ENCODE results near the gene PIP5KL1. TPM values are rescaled to one million over a fixed set of nuclear protein-coding genes. Genes with fewer than 3 reads are reported as not detected.
"Not testable (repeated sequence)": the region's sequence is repeated elsewhere in the genome, so short reads cannot be mapped to it uniquely, and the experiment has no call there.

The PIP5KL1 gene
- polyA plus RNA-seq, 3 donors: 0.31 to 0.57 (median 0.39) TPM

GRCh38 chr9:127884427-127884911 is 46.1 kb downstream of the PIP5KL1 start:
- Histone ChIP-seq H3K9ac (ENCODE audit: insufficient read depth, low read length, poor library complexity, severe bottlenecking) (no peak overlapping the region), H3K36me3 (replicated peaks in 1 of 2; ENCODE audit: control insufficient read depth in 1 of 2, insufficient read depth in 2 of 2, low read length in 2 of 2) (peaks cover 14 to 18% of the 10 kb centered on the region in 2 donors), H3K4me1 (ENCODE audit: control insufficient read depth in 1 of 2, insufficient read depth in 2 of 2, low read length in 2 of 2) (no peaks in the 10 kb centered on the region), H3K27ac (ENCODE audit: low read depth in 1 of 2, low read length in 2 of 2) (no peak overlapping the region), H2AFZ (ENCODE audit: insufficient read depth, low read depth, low read length, poor library complexity, severe bottlenecking) (no peak overlapping the region), H3K4me3 (replicated peaks in 1 of 3; ENCODE audit: low read depth in 2 of 3, low read length in 3 of 3) (no peak overlapping the region), H3K27me3 (ENCODE audit: control insufficient read depth in 2 of 2, insufficient read depth in 2 of 2, low read length in 2 of 2) (no peaks in the 10 kb centered on the region), H3K9me3 (replicated peaks in 1 of 2; ENCODE audit: control insufficient read depth in 1 of 2, insufficient read depth in 1 of 2, low read length in 2 of 2) (no peaks in the 10 kb centered on the region), H3K79me2 (ENCODE audit: insufficient read depth, low read length) (no peaks in the 10 kb centered on the region), H3K4me2 (replicated peaks; ENCODE audit: extremely low read depth, low read length, poor library complexity, severe bottlenecking) (no peak overlapping the region), H4K20me1 (ENCODE audit: insufficient read depth, low read length) (no peaks in the 10 kb centered on the region)
- Mint-ChIP-seq H3K9me3 (peaks cover 0 to 3% (median 0%) of the 10 kb centered on the region in 7 donors), H3K4me3 (no peak overlapping the region), H3K27me3 (ENCODE audit: low read depth in 3 of 3) (peaks cover 2 to 5% (median 3%) of the 10 kb centered on the region in 3 donors), H3K36me3 (peaks cover 18 to 25% of the 10 kb centered on the region in 2 donors), H3K27ac (peak overlapping the region in 1 of 7 donors; percentile 60), H3K4me1 (peaks cover 8% of the 10 kb centered on the region)
- intact Hi-C loops (cut with micrococcal nuclease): loop anchor here in 1 of 2 donors (5.0 kb wide), 1 partner anchor 38 kb away; no protein-coding TSS in a partner anchor
- TF ChIP-seq CTCF (IDR thresholded peaks at IDR 0.05): no peak
- DNase-seq: no peak
- WGBS (ENCODE audit: insufficient coverage): 18% methylated on average over 11 of the region's 11 CpGs

DNA sequence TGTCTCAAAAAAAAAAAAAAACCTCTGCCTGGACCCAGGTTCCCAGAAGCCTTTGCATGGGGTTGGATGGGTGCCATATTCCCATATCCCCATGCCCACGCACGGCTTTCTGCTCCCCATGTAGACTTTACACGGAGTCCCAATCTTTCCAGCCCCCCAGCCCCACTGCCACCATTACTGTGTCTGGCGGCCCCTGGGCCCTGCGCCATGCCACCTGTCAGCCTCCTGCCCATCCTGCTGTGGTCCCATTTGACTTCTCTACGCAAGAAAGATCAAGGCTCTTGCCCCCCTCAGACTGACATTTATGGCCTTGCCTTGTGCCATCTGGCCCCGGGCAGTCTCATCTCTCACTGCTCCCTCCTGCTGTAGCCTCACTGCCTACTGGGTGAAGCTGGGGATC is 46.6 kb downstream of the PIP5KL1 start:
- H3K27ac Mint-ChIP-seq: peak overlapping the region in 1 of 7 donors; percentile 33

GRCh38 chr9:127881715-127882114 is 48.9 kb downstream of the PIP5KL1 start:
- not testable (repeated sequence) for H3K9me3 ChIP-seq (replicated peaks in 1 of 2; ENCODE audit: control insufficient read depth in 1 of 2, insufficient read depth in 1 of 2, low read length in 2 of 2); H3K4me3 ChIP-seq (replicated peaks in 1 of 3; ENCODE audit: low read depth in 2 of 3, low read length in 3 of 3); H3K27ac Mint-ChIP-seq; H2AFZ ChIP-seq (ENCODE audit: insufficient read depth, low read depth, low read length, poor library complexity, severe bottlenecking); H3K27ac ChIP-seq (ENCODE audit: low read depth in 1 of 2, low read length in 2 of 2); H3K4me3 Mint-ChIP-seq; H3K9me3 Mint-ChIP-seq; H4K20me1 ChIP-seq (ENCODE audit: insufficient read depth, low read length); H3K9ac ChIP-seq (ENCODE audit: insufficient read depth, low read length, poor library complexity, severe bottlenecking); H3K4me2 ChIP-seq (replicated peaks; ENCODE audit: extremely low read depth, low read length, poor library complexity, severe bottlenecking); H3K79me2 ChIP-seq (ENCODE audit: insufficient read depth, low read length); DNase-seq; H3K36me3 ChIP-seq (replicated peaks in 1 of 2; ENCODE audit: control insufficient read depth in 1 of 2, insufficient read depth in 2 of 2, low read length in 2 of 2); H3K36me3 Mint-ChIP-seq; H3K4me1 ChIP-seq (ENCODE audit: control insufficient read depth in 1 of 2, insufficient read depth in 2 of 2, low read length in 2 of 2)
- H3K4me1 Mint-ChIP-seq: peaks cover 15% of the 10 kb centered on the region
- WGBS (ENCODE audit: insufficient coverage): 100% methylated on average over 2 of the region's 3 CpGs
- peaks cover 18 to 26% (median 18%) of the 10 kb centered on the region in 3 donors for H3K27me3 Mint-ChIP-seq (ENCODE audit: low read depth in 3 of 3)
- H3K27me3 ChIP-seq (ENCODE audit: control insufficient read depth in 2 of 2, insufficient read depth in 2 of 2, low read length in 2 of 2): peaks cover 6 to 19% of the 10 kb centered on the region in 2 donors
- intact Hi-C loops (cut with micrococcal nuclease): loop anchor here in 1 of 2 donors (5.0 kb wide), 1 partner anchor 41 kb away; no protein-coding TSS in a partner anchor

More for the DNA sequence above, 46.6 kb downstream of the PIP5KL1 start:
- peaks cover 18 to 25% of the 10 kb centered on the region in 2 donors for H3K36me3 Mint-ChIP-seq
- Histone ChIP-seq H3K9me3 (replicated peaks in 1 of 2; ENCODE audit: control insufficient read depth in 1 of 2, insufficient read depth in 1 of 2, low read length in 2 of 2) (no peaks in the 10 kb centered on the region), H3K27ac (ENCODE audit: low read depth in 1 of 2, low read length in 2 of 2) (no peak overlapping the region), H4K20me1 (ENCODE audit: insufficient read depth, low read length) (no peaks in the 10 kb centered on the region), H3K4me1 (ENCODE audit: control insufficient read depth in 1 of 2, insufficient read depth in 2 of 2, low read length in 2 of 2) (no peaks in the 10 kb centered on the region), H3K27me3 (ENCODE audit: control insufficient read depth in 2 of 2, insufficient read depth in 2 of 2, low read length in 2 of 2) (no peaks in the 10 kb centered on the region), H3K4me2 (replicated peaks; ENCODE audit: extremely low read depth, low read length, poor library complexity, severe bottlenecking) (no peak overlapping the region), H3K4me3 (replicated peaks in 1 of 3; ENCODE audit: low read depth in 2 of 3, low read length in 3 of 3) (no peak overlapping the region), H2AFZ (ENCODE audit: insufficient read depth, low read depth, low read length, poor library complexity, severe bottlenecking) (no peak overlapping the region), H3K9ac (ENCODE audit: insufficient read depth, low read length, poor library complexity, severe bottlenecking) (no peak overlapping the region), H3K36me3 (replicated peaks in 1 of 2; ENCODE audit: control insufficient read depth in 1 of 2, insufficient read depth in 2 of 2, low read length in 2 of 2) (peaks cover 14 to 18% of the 10 kb centered on the region in 2 donors), H3K79me2 (ENCODE audit: insufficient read depth, low read length) (no peaks in the 10 kb centered on the region)
- peaks cover 8% of the 10 kb centered on the region for H3K4me1 Mint-ChIP-seq
- intact Hi-C loops (cut with micrococcal nuclease): loop anchor here in 1 of 2 donors (5.0 kb wide), 1 partner anchor 38 kb away; no protein-coding TSS in a partner anchor
- no peak for TF ChIP-seq CTCF (IDR thresholded peaks at IDR 0.05)
- DNase-seq: no peak
- WGBS (ENCODE audit: insufficient coverage): 93% methylated on average over 3 of the region's 7 CpGs
- peaks cover 0 to 3% (median 0%) of the 10 kb centered on the region in 7 donors for H3K9me3 Mint-ChIP-seq
- H3K4me3 Mint-ChIP-seq: no peak overlapping the region
- H3K27me3 Mint-ChIP-seq (ENCODE audit: low read depth in 3 of 3): peaks cover 2 to 5% (median 3%) of the 10 kb centered on the region in 3 donors
